Right renal pelvis (tissue), 4 donors: ENCODE measurements around the gene HNRNPR. TPM values are rescaled to one million over a fixed set of nuclear protein-coding genes. Genes with fewer than 3 reads are reported as not detected.
"Not testable (repeated sequence)": the region's sequence is repeated elsewhere in the genome, so short reads cannot be mapped to it uniquely, and the experiment has no call there.

ENCODE experiments used
- DNase-seq, 4 donors: peaks; one replicate each; pipeline ENCODE4 v3.0.0-alpha.2; 2013; ENCODE audit warnings: low read depth in 4 of 4, low spot score in 3 of 4, missing footprints in 1 of 4
- polyA plus RNA-seq, 4 donors: library from polyadenylated mRNA; unstranded; fragments of 120-200 nt; gene quantifications; one replicate each; pipeline ENCODE4 v1.2.1, GENCODE V29; 2013; ENCODE audit not compliant: insufficient read length in 4 of 4

HNRNPR gene
- polyA plus RNA-seq, 4 donors, result 243 to 286 (median 274) TPM

DNA sequence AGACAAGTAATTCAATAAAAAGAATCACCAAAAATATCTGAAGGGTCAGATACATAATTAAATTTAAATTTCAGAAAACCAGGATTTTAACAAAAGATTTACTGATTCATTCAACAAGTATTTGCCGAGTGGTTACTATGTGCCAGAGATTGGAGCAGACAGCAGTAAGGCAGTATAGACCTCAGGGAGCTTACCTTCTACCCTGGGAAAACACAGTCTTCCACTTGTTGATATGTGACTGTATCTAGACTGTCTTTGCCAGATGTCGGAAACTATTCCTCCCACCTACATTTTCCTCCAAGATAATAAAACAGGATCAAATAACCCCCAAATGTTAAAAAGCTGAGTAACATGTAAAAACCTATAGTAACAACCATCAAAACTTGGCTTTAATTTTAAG lies 6.2 kb downstream of the HNRNPR start:
- no peak for DNase-seq

GRCh38 chr1:23331713-23332112 lies 12.4 kb downstream of the HNRNPR start:
- no peak for DNase-seq

- no peak for DNase-seq
Observed at GRCh38 chr1:23330846-23331245, 13.2 kb downstream of the HNRNPR start.

DNA sequence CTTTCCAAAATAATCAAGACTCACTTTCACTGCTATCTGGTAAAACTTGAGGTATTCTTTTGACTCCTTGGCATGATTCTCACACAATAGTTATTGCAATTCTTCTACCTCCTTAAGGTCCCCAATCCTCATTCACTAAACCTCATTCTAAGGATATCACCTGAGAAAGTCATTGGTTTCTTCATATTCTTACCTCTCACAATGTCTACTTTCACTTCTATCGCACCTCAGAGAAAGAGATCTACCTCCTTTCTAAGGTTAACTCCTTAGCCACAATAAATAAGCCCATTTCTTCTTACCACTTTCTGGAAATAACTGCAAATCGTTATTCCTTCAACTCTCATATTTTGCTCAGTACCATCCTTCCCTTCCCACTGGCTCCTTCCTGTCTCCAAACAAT lies 18.7 kb downstream of the HNRNPR start:
- DNase-seq, result no peak

- DNase-seq, result no peak
Observed at GRCh38 chr1:23322770-23323169, 21.3 kb downstream of the HNRNPR start.

- DNase-seq, result not testable (repeated sequence)
Observed at GRCh38 chr1:23310280-23310679, 33.8 kb downstream of the HNRNPR start.

DNA sequence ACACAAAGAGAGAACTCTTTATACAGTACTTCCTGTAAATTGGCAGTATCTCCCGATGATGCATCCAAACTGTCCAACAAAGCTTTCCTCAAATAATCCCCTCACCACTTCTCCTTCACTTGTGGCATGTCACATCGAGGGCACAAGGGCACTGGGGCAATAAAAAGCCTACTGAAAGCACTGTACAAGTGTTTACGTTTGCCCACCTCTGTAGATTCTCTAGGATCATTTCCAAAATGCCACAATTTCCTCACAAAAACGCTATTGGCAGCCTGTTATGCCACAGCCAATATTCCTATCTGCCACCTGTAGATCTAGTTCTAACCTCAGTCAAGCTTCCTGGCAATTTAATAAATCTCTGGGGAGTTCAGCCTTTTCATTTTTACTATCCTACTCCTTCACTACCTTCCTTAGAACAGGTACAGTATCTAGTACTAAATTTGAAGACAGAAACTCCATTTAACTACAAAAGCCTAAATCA lies 39.9 kb downstream of the HNRNPR start:
- DNase-seq, result no peak

- DNase-seq, result no peak
Observed at GRCh38 chr1:23303524-23303923, 40.6 kb downstream of the HNRNPR start.

DNA sequence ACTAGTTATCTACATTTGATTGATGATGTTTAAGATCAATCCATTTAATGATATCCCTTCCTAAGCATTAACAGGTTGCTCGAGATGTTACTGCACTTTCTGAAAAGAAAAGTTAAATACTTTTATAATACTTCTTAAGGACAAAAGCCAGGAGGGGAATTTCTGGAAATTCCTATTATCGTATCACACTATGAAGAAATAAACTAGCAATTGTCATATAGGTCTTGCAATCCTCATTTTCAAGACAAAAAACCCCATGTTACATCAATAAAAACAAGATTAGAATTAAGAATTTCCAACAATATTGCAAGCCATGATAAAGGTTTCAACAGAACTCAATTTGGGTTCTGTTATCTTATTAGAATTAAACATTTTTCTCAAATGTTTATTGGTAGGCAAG lies 47.2 kb downstream of the HNRNPR start:
- DNase-seq, result no peak

- no peak for DNase-seq
Observed at GRCh38 chr1:23291706-23292105, 52.4 kb downstream of the HNRNPR start.

- DNase-seq, result no peak
Observed at GRCh38 chr1:23290836-23291565, 53.1 kb downstream of the HNRNPR start.

- no peak for DNase-seq
Observed at GRCh38 chr1:23288671-23289070, 55.4 kb downstream of the HNRNPR start.

DNA sequence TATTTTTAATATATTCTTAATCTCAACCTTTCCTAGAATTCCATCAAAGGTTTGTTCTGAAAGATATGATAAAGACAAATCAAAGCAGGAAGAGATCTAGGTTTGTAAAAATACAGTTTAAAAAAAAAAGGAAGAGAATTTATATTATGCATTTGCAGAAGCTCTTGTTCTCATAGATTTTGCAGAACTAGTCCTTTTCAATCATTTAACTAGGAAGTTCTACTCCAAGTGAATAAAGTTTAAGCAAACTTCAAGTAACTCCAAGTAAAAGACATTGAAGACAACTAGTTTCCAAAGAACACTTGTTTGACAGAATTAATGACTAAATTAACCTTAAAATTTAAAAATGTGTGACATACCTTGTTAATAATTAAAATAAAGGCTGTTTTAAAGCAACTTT lies 55.9 kb downstream of the HNRNPR start:
- no peak for DNase-seq

DNA sequence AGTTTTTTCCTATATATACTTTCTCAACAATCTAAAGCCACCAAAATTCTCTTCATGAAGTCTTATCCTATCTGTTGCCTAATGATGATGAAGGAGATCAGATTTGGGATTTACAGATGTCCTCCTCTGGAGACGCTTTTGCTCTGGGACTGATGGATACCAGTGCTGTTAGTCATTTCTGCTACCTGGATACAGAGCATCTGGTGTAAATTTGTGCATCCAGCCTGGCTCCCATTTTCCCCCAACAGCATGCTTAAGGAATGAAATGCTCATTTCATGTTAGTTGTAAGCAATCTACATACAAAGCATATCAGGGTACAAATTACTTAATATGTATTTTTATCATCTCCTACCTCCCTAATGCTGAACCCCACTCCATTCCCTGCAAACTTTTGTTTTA lies 57.7 kb downstream of the HNRNPR start:
- no peak for DNase-seq

DNA sequence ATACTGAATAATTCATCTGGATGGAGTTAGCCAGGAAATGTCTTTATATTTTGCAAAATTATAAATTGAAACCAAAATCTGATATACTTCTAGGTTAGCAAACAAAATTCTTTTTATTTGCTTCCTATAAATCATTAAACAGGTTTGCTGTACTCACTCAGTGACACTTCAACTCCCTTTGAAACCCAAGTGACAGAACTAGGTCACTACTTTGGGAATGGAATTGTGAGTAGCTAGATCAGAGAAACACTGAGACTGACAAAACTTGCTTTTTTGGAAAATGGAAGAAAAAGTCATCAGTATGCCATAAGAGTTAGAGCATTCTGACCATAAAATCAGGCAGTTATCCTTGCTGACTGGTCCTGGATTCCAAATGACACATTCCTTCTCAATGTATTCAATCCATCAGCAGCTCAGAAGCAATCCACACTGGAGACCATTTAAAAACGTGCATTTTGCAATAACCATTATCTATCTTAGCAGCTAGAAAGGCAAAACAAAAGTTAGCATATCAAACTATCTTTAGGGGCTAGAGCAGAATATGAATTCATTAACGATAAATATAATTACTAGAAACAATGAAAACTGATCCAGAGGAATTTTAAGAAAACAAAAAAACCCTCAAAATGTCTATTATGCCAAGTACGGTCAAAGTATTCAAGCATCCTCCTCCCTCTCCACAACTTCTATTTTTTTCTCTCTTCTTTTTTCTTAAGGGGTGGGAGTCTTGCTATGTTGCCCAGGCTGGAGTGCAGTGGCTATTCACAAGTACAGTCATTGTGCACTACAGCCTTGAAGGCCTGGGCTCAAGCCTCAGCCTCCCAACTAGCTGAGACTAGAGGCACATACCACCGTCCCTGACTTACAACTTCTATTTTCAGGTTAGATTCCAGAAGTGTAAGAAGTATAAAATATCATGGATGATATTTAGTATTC lies 60.1 kb downstream of the HNRNPR start:
- no peak for DNase-seq

- no peak for DNase-seq
Observed at GRCh38 chr1:23282957-23283356, 61.1 kb downstream of the HNRNPR start.

- DNase-seq, result no peak
Observed at GRCh38 chr1:23278717-23279116, 65.4 kb downstream of the HNRNPR start.

DNA sequence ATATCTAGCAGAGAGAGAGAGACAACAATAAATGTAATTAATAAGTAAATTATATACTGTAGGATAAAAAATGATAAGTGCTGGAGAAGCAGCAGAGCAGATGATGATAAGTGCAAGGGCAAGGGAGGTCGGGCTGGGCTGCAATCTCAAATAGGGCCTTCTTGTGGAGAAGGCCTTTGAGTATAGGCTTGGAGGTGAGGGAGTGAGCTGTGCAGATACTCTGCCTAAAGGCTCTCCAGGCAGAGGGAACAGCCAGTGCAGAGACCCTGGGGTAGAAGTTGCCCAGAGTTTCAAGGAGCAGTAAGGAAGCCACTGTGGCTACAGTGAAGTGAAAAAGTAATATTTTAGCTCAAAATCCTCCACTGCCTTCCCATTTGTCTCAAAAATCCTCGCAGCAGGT lies 67.6 kb downstream of the HNRNPR start:
- no peak for DNase-seq

DNA sequence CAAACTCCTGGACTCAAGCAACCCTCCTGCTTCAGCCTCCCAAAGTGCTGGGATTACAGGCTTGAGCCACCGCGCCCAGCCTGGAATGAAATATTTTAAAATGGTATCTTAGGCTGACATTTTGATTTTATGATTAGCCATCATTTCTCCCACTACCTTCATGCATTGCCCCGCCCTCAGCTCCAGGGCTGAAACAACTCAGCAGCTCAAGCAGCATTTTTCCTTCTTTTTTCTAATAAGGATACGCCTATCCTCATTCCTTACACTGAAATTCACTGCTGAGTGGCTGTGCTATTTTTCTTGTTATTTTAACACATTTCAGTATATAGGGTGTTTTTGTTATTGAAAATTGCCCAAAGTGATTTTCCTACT lies 70.0 kb downstream of the HNRNPR start:
- no peak for DNase-seq

DNA sequence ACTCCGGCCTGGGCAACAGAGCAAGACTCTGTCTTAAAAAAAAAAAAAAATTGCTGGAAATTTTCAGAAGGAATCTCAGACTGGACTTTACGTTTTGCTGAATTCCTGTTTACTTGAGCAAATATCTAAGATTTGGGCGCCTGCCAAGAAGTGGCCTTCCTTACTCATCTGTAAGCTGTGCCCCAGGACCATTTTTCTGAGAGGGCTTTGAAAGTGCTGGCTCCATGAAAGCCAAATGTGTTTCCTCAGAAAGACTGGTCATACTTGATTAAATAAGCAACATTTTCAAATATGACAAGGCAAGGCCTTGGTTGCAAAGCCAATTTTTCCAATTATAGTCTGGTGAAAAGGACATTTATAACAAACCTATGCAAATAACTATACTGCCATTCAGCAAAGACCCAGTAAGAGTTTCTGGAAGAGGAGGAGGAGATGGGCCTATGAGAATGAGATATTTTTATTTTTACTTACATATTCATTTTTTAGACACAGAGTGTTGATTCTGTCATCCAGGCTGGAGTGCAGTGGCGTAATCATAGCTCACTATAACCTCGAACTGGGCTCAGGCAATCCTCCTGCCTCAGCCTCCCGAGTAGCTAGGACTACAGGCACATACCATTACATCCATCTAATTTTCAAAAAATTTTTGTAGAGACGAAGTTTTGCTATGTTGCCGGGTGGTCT lies 70.5 kb downstream of the HNRNPR start:
- no peak for DNase-seq

GRCh38 chr1:23263380-23263887 lies 80.7 kb downstream of the HNRNPR start:
- DNase-seq, result no peak
